K562 treated with DMSO at 1 percent for 4 hours (cell line): ENCODE results near the gene DFFB. TPM values are rescaled to one million over a fixed set of nuclear protein-coding genes. Genes with fewer than 3 reads are reported as not detected.

Experiments
- total RNA-seq: library from RNA; unstranded; fragments of 300-600 nt; gene quantifications from 2 replicates; pipeline ENCODE4 v1.2.3, GENCODE V29; 2022; ENCODE audit not compliant: insufficient read depth

The DFFB gene, protein sequence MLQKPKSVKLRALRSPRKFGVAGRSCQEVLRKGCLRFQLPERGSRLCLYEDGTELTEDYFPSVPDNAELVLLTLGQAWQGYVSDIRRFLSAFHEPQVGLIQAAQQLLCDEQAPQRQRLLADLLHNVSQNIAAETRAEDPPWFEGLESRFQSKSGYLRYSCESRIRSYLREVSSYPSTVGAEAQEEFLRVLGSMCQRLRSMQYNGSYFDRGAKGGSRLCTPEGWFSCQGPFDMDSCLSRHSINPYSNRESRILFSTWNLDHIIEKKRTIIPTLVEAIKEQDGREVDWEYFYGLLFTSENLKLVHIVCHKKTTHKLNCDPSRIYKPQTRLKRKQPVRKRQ
- 2.0 and 2.9 TPM in 2 replicates for total RNA-seq

DNA sequence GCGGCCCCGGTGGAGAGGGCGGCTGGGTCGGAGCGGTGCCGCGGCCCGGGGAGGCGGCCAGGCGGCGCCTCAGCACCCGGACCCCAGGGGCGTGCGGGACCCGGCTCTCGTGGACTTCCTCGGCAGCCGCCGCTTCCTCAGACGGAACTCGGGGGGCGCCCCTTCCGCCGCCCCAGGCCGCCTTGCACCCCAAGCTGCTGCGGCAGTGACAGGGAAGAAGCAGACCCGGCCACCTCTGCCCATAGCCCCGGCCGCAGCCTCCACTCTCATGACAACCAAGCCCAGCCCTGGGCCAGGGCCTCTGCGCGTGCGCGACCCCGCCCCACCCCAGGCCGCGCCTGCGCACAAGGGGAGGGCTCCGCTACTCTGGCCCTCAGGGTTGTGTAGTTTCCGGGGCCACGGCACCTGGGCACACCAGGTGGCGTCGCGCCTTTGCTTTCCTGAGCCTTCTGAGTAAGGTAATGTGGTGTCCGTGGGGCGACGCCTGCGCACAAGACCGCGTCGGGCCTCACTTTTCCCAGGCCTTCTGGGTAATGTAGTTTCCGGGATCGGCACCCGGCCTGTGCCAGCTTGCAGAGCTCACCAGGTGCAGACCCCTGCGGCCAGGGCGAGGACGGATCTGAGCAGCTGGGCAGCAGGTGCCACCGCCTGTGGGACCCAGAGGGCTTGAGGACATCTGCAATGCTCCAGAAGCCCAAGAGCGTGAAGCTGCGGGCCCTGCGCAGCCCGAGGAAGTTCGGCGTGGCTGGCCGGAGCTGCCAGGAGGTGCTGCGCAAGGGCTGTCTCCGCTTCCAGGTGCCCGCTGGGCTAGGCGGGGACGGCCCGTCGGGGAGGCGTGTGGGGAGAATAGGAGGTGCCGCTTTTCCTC is at the start of gene DFFB, which contains the start of gene CEP104:
DFFB (plus strand) TSS at position 554 of the 868 bp plus-strand sequence; CDS start at position 682, 128 bp downstream.
CEP104 (minus strand) TSS at position 289 of the 868 bp plus-strand sequence. CDS start 4,804 bp downstream, outside the sequence.

DNA sequence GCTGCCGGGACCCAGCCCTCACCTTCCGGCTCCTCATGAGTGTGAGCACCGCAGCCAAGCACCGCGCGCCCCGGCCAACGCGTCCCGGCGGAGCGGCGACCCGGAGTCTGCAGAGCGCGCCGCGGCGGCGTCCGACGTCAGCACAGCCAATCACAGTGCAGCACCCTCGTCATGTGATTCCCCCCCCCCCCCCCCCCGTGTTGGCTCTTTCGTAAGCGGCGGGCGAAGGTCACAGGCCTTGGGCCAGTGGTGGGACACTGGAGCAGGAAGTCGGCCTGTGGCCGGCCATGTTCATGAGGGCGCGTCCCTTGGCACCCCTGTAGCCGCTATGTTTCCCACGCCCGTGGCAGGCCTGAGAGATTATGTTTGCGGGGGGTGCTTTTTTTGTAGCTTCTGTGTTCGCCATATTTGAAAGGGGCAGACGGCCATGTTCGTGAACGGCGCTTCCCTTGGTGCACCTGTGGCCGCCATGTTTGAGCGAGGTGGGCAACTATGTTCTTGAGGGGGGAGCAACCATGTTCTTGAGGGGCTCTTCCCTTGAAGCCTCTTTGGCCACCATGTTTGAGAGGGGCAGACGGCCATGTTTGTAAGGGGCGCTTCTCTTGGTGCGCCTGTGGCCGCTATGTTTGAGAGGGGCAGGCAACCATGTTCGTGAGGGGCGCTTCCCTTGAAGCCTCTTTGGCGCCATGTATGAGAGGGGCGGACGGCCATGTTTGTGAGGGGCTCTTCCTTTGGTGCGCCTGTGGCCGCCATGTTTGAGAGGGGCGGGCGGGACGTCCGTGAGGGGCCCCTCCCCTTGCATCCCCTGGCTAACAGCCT is 43.1 kb downstream of the DFFB start, which contains the start of gene C1orf174:
C1orf174 (minus strand) TSS at position 123 of the 819 bp plus-strand sequence; CDS start at position 37, 86 bp downstream.

Other genes with a start within 250 kb of the DFFB start
- gene MEGF6, start 246.0 kb upstream of the DFFB start, total RNA-seq, result 7.8 and 11.0 TPM in 2 replicates
- 27.9 and 30.0 TPM in 2 replicates for gene TPRG1L, start 232.5 kb upstream of the DFFB start, total RNA-seq
- gene WRAP73, start 207.4 kb upstream of the DFFB start, total RNA-seq, result 27.6 and 35.6 TPM in 2 replicates
- gene TP73, start 205.0 kb upstream of the DFFB start, total RNA-seq, result 0.73 and 0.93 TPM in 2 replicates
- gene CCDC27, start 105.0 kb upstream of the DFFB start, total RNA-seq, result not detected in 2 replicates
- 81.3 and 121 TPM in 2 replicates for gene SMIM1, start 84.7 kb upstream of the DFFB start, total RNA-seq
- 34.7 and 36.9 TPM in 2 replicates for gene LRRC47, start 61.0 kb upstream of the DFFB start, total RNA-seq
- 23.4 and 24.2 TPM in 2 replicates for gene CEP104, start 265 bp upstream of the DFFB start, total RNA-seq
- 15.3 and 25.3 TPM in 2 replicates for gene C1orf174, start 42.8 kb downstream of the DFFB start, total RNA-seq